Measurements from ENCODE around the gene LDLRAP1.

DNA sequence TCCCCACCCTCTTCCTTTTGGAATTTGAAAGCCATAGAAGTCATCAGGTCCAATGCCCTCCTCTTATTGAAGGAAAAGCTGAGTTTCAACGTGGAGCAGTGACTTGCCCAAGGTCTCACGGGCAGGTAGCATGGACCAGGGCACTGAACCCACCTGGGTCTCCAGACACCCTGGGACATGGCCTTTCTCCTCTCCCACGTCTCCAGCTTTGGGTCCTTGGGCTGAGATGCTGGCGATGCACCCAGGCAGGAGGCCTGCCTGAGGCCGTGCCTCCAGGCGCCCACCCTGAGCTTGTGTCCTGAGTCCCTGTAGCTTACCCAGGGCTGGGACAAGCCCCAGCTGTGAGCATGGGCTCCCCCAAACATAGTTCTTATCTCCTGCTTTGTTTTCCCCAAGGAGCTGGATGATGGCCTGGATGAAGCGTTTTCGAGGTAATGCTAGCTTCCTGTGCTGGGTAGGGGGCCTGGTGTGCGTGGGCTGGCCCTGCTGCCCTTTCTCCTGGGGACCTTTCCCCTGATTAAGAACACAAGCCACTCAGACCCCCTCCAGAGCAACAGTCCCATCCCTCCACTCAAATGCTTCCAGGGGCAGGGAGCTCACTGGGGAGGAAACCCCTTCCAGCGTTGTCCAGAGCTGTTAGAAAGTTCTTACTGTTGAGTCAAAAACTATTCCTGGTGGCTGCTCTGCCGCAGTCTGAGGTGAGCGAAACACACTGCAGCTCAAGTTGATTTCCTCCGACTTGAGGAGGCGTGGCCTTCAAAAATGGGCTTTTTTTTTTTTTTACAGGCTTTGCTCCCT is 21.6 kb downstream of the LDLRAP1 start:
- TF ChIP-seq, protein P1, sequence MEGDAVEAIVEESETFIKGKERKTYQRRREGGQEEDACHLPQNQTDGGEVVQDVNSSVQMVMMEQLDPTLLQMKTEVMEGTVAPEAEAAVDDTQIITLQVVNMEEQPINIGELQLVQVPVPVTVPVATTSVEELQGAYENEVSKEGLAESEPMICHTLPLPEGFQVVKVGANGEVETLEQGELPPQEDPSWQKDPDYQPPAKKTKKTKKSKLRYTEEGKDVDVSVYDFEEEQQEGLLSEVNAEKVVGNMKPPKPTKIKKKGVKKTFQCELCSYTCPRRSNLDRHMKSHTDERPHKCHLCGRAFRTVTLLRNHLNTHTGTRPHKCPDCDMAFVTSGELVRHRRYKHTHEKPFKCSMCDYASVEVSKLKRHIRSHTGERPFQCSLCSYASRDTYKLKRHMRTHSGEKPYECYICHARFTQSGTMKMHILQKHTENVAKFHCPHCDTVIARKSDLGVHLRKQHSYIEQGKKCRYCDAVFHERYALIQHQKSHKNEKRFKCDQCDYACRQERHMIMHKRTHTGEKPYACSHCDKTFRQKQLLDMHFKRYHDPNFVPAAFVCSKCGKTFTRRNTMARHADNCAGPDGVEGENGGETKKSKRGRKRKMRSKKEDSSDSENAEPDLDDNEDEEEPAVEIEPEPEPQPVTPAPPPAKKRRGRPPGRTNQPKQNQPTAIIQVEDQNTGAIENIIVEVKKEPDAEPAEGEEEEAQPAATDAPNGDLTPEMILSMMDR (IDR thresholded peaks at IDR 0.05): no peak
- TF ChIP-seq POLR2A (IDR thresholded peaks at IDR 0.05): no peak
